HCT116 (cell line): ENCODE data around the gene KANSL1. TPM values are rescaled to one million over a fixed set of nuclear protein-coding genes. Genes with fewer than 3 reads are reported as not detected.

ENCODE experiments used
- ATAC-seq: fragments of 200-7000 bp; cut with Tn5 transposase; 2 replicates; pipeline ENCODE4 v1.9.1; 2020; ENCODE audit warnings: mild to moderate bottlenecking, moderate library complexity
- BruUV-seq: library from RNA; stranded (reverse); fragments of 400-500 nt; replicated peaks from 2 replicates; lab custom pipeline; 2021; lab: Mats Ljungman, UMichigan
- CTCF ChIA-PET: fragments of 300-600 bp; sonication (Branson Sonifier 250); formaldehyde crosslinking; loops from one replicate; lab custom pipeline; 2021; ENCODE audit warnings: antibody characterized with exemption; lab: Charles Lee
- POLR2A ChIA-PET: fragments of 300-600, 350-600 bp; sonication (Branson Sonifier 250); formaldehyde crosslinking; loops from one replicate; lab custom pipeline; 2021; ENCODE audit warnings: antibody characterized with exemption; lab: Charles Lee
- RAD21 ChIA-PET, 2 experiments: fragments of 300-600 bp; sonication (Branson Sonifier 250); formaldehyde crosslinking; loops; one replicate each; lab custom pipeline; 2023; ENCODE audit warnings: low total read pairs in 2 of 2; ENCODE audit not compliant: uncharacterized antibody in 2 of 2, unreplicated experiment in 2 of 2, low non-redundant PET in 1 of 2; lab: Charles Lee
- DNase-seq: peaks from one replicate; pipeline ENCODE4 v3.0.0-alpha.2; 2010; ENCODE audit warnings: low read depth, low spot score
- H2AFZ ChIP-seq: fragments of 200-600 bp; shearing (Covaris generic), sonication (generic); 2 replicates; pipeline ENCODE4 v1.6.1; 2017; ENCODE audit warnings: low read depth, mixed run types, mixed read lengths, antibody characterized with exemption, low read length; ENCODE audit not compliant: poor library complexity, severe bottlenecking
- H3K27ac ChIP-seq: 2 replicates; pipeline ENCODE4 v1.5.1; 2012; ENCODE audit warnings: low read depth, low read length
- H3K27me3 ChIP-seq: fragments of 200-600 bp; sonication (generic); 2 replicates; pipeline ENCODE4 v1.6.1; 2016; ENCODE audit warnings: mixed run types, low read length, mixed read lengths; ENCODE audit not compliant: insufficient read depth
- H3K36me3 ChIP-seq, 2 experiments: fragments of 200-500 bp in 1 of 2; fragments of 200-600 bp in 1 of 2; sonication (Bioruptor generic) in 1 of 2; sonication (generic) in 1 of 2; 2 replicates each; pipeline versions ENCODE4 v1.5.1 to v1.6.1; 2014 to 2016; ENCODE audit warnings: low read length in 2 of 2, inconsistent platforms in 1 of 2, mixed read lengths in 1 of 2, mixed run types in 1 of 2; ENCODE audit not compliant: insufficient read depth in 2 of 2, control insufficient read depth in 1 of 2
- H3K4me1 ChIP-seq, 2 experiments: fragments of 200-600 bp in 1 of 2; sonication (generic) in 1 of 2; 2 replicates each; pipeline versions ENCODE4 v1.5.1 to v1.6.1; 2012 to 2017; ENCODE audit warnings: low read length in 2 of 2, inconsistent platforms in 1 of 2, mild to moderate bottlenecking in 1 of 2, mixed read lengths in 1 of 2, mixed run types in 1 of 2, moderate library complexity in 1 of 2; ENCODE audit not compliant: insufficient read depth in 2 of 2, control insufficient read depth in 1 of 2
- H3K4me2 ChIP-seq: fragments of 200-600 bp; sonication (generic); 2 replicates; pipeline ENCODE4 v1.6.1; 2017; ENCODE audit warnings: mixed run types, low read length, mixed read lengths
- H3K4me3 ChIP-seq, 2 experiments: fragments of 200-600 bp in 1 of 2; sonication (generic) in 1 of 2; replicated peaks in 1 of 2; 2 replicates each; pipeline ENCODE4 v1.5.1; 2011 to 2016; ENCODE audit warnings: low read length in 2 of 2, control low read depth in 1 of 2, low read depth in 1 of 2, mild to moderate bottlenecking in 1 of 2, mixed read lengths in 1 of 2, mixed run types in 1 of 2
- H3K79me2 ChIP-seq: fragments of 200-600 bp; sonication (generic); 2 replicates; pipeline ENCODE4 v1.6.1; 2017; ENCODE audit warnings: mild to moderate bottlenecking, mixed run types, low read length, moderate library complexity, mixed read lengths; ENCODE audit not compliant: insufficient read depth
- H3K9ac ChIP-seq: fragments of 200-600 bp; sonication (generic); 2 replicates; pipeline ENCODE4 v1.6.1; 2016; ENCODE audit warnings: low read length, mixed read lengths
- H3K9me2 ChIP-seq: fragments of 200-600 bp; sonication (generic), shearing (Covaris generic); 2 replicates; pipeline ENCODE4 v1.6.1; 2017; ENCODE audit warnings: mixed run types, mild to moderate bottlenecking, moderate library complexity; ENCODE audit not compliant: insufficient read depth
- H3K9me3 ChIP-seq, 2 experiments: fragments of 200-500 bp in 1 of 2; fragments of 200-600 bp in 1 of 2; sonication (Bioruptor generic) in 1 of 2; sonication (generic) in 1 of 2; 2 replicates each; pipeline ENCODE4 v1.6.1; 2014 to 2017; ENCODE audit warnings: low read length in 2 of 2, mixed read lengths in 2 of 2, inconsistent platforms in 1 of 2, low read depth in 1 of 2, mild to moderate bottlenecking in 1 of 2, mixed run types in 1 of 2, moderate library complexity in 1 of 2; ENCODE audit not compliant: control insufficient read depth in 1 of 2, insufficient read depth in 1 of 2
- H4K20me1 ChIP-seq: fragments of 200-600 bp; sonication (generic), shearing (Covaris generic); 2 replicates; pipeline ENCODE4 v1.6.1; 2017; ENCODE audit warnings: mixed run types, mild to moderate bottlenecking, moderate library complexity; ENCODE audit not compliant: insufficient read depth
- ATF3 ChIP-seq: IDR thresholded peaks from 2 replicates; pipeline ENCODE4 v1.6.1; 2012
- CBX3 ChIP-seq: IDR thresholded peaks from 2 replicates; pipeline ENCODE4 v1.6.1; 2012; ENCODE audit warnings: low read depth
- CEBPB ChIP-seq: IDR thresholded peaks from 2 replicates; pipeline ENCODE4 v1.6.1; 2012; ENCODE audit warnings: low read depth
- EGR1 ChIP-seq: IDR thresholded peaks from 2 replicates; pipeline ENCODE4 v1.6.1; 2012; ENCODE audit warnings: low read depth
- EZH2 ChIP-seq: fragments of 200-600 bp; sonication (generic); IDR thresholded peaks from 2 replicates; pipeline ENCODE4 v1.6.1; 2017; ENCODE audit warnings: antibody characterized with exemption, mixed run types
- EZH2phosphoT487 ChIP-seq: fragments of 200-600 bp; IDR thresholded peaks from 2 replicates; pipeline ENCODE4 v1.6.1; 2018; ENCODE audit warnings: antibody characterized with exemption, borderline replicate concordance
- FOSL1 ChIP-seq: IDR thresholded peaks from 2 replicates; pipeline ENCODE4 v1.6.1; 2012; ENCODE audit warnings: low read depth
- JUND ChIP-seq: IDR thresholded peaks from 2 replicates; pipeline ENCODE4 v1.6.1; 2012
- MAX ChIP-seq: IDR thresholded peaks from 2 replicates; pipeline ENCODE4 v1.6.1; 2012
- POLR2A ChIP-seq: IDR thresholded peaks from 2 replicates; pipeline ENCODE4 v1.7.0; 2011; ENCODE audit warnings: borderline replicate concordance; ENCODE audit not compliant: insufficient read depth, insufficient read length; ENCODE audit errors: extremely low read depth
- POLR2AphosphoS5 ChIP-seq: IDR thresholded peaks from 2 replicates; pipeline ENCODE4 v1.6.1; 2011; ENCODE audit warnings: mild to moderate bottlenecking, low read depth, low read length, moderate library complexity
- RAD21 ChIP-seq: IDR thresholded peaks from 2 replicates; pipeline ENCODE4 v1.6.1; 2012; ENCODE audit warnings: low read depth, mild to moderate bottlenecking
- REST ChIP-seq: IDR thresholded peaks from 2 replicates; pipeline ENCODE4 v1.6.1; 2012; ENCODE audit warnings: low read depth
- SP1 ChIP-seq: IDR thresholded peaks from 2 replicates; pipeline ENCODE4 v1.6.1; 2012; ENCODE audit warnings: low read depth
- SRF ChIP-seq: IDR thresholded peaks from 2 replicates; pipeline ENCODE4 v1.6.1; 2012; ENCODE audit warnings: low read depth
- TCF7L2 ChIP-seq: IDR thresholded peaks from 2 replicates; pipeline ENCODE4 v1.7.0; 2011; ENCODE audit warnings: borderline replicate concordance, inconsistent platforms; ENCODE audit not compliant: insufficient read depth, insufficient read length; ENCODE audit errors: extremely low read depth
- YY1 ChIP-seq: IDR thresholded peaks from 2 replicates; pipeline ENCODE4 v1.6.1; 2011; ENCODE audit warnings: low read length, low read depth, moderate library complexity, mild to moderate bottlenecking; ENCODE audit not compliant: insufficient replicate concordance; ENCODE audit errors: extremely low read depth
- ZBTB33 ChIP-seq: IDR thresholded peaks from 2 replicates; pipeline ENCODE4 v1.6.1; 2011; ENCODE audit warnings: mild to moderate bottlenecking, low read length, moderate library complexity; ENCODE audit not compliant: insufficient replicate concordance; ENCODE audit errors: extremely low read depth
- ZFX ChIP-seq: fragments of 450-650 bp; IDR thresholded peaks from 2 replicates; pipeline ENCODE4 v1.6.1; 2017
- ZNF274 ChIP-seq: fragments of 200-500 bp; sonication (Bioruptor generic); IDR thresholded peaks from 2 replicates; pipeline ENCODE4 v1.6.1; 2014; ENCODE audit warnings: mild to moderate bottlenecking, low read depth, low read length, inconsistent platforms
- intact Hi-C: fragments of 100-400 bp; cut with micrococcal nuclease; formaldehyde crosslinking; loops from 2 replicates; pipeline ENCODE4 v1.10.0; 2022
- total RNA-seq: library from RNA; stranded (reverse); gene quantifications from one replicate; pipeline ENCODE4 v1.2.1, GENCODE V29; 2021; ENCODE audit not compliant: unreplicated experiment

KANSL1 gene
- total RNA-seq, 1 experiment from 2014 or later: 77.5 TPM

GRCh38 chr17:46150216-46150963 is 42.8 kb downstream of the KANSL1 start:
- DNase-seq (no peak), ATAC-seq (no peak)
- Histone ChIP-seq H3K4me2 (no peak overlapping the region), H3K79me2 (peaks cover 98% of the 10 kb centered on the region), H3K9me3 (no peaks in the 10 kb centered on the region), H3K27me3 (no peaks in the 10 kb centered on the region), H3K9me2 (no peaks in the 10 kb centered on the region), H3K27ac (no peak overlapping the region), H3K9ac (no peak overlapping the region), H3K4me3 (no peak overlapping the region), H3K36me3 (no peaks in the 10 kb centered on the region), H2AFZ (no peak overlapping the region), H3K4me1 (no peaks in the 10 kb centered on the region), H4K20me1 (peaks cover 58% of the 10 kb centered on the region)
- POLR2A ChIA-PET: no interaction called here
- no TSS peak for BruUV-seq
- RAD21 ChIA-PET: no interaction called here
- intact Hi-C loops: no loop called here
- TF ChIP-seq ZBTB33 (no peak), JUND (no peak), EZH2 (no peak), YY1 (no peak), POLR2AphosphoS5 (no peak), SRF (no peak), FOSL1 (no peak), MAX (no peak), RAD21 (no peak), EZH2phosphoT487 (no peak), SP1 (no peak), ZFX (no peak), POLR2A (no peak), ZNF274 (no peak), CBX3 (no peak), ATF3 (no peak), REST (no peak), CEBPB (no peak), TCF7L2 (no peak), EGR1 (no peak)
- CTCF ChIA-PET: no interaction called here
